GM19025 (cell line): ENCODE measurements around the gene GRK3.

ENCODE experiments used
- ATAC-seq: cut with Tn5 transposase; IDR thresholded peaks from one replicate; pipeline ENCODE4 v1.9.1; 2021; ENCODE audit warnings: mild to moderate bottlenecking, low read depth, moderate library complexity; ENCODE audit not compliant: unreplicated experiment

The GRK3 gene

DNA sequence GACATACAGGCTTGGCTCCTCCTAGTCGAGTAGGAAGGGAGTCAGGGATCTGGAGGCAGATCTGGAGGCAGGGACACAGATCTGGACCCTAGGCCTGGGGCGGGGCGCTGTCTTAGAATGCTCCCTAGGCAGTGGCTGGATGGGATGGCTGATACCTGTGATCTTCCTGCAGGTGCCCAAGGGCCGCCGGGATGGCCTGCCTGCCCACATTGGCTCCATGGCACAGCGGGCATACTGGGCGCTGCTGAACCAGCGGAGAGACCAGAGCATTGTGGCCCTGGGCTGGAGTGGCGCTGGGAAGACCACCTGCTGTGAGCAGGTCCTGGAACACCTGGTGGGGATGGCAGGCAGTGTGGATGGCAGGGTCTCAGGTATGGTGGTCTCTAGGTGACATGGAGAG, 212.9 kb downstream of the GRK3 start:
- ATAC-seq = no peak

- ATAC-seq = no peak
Measured at GRCh38 chr22:25777870-25778269, 213.4 kb downstream of the GRK3 start.
